Measurements from ENCODE around the gene ADCY6.

The ADCY6 gene

GRCh38 chr12:48828293-48828692, 39.4 kb upstream of the ADCY6 start:
- Histone ChIP-seq H3K36me3 (peaks cover 41 to 100% (median 81%) of the 10 kb centered on the region in 3 donors), H3K4me3 (no peak overlapping the region), H3K27me3 (no peaks in the 10 kb centered on the region), H3K4me1 (no peaks in the 10 kb centered on the region), H3K27ac (no peak overlapping the region), H3K9me3 (no peaks in the 10 kb centered on the region)
- intact Hi-C loops (cut with DNase I; ENCODE audit: low total_unique reads): no loop called here
- TF ChIP-seq CTCF (IDR thresholded peaks at IDR 0.05): no peak
- no peak for DNase-seq

GRCh38 chr12:48827513-48828096, 38.7 kb upstream of the ADCY6 start:
- H3K27me3 ChIP-seq: no peaks in the 10 kb centered on the region
- no peaks in the 10 kb centered on the region for H3K4me1 ChIP-seq
- peaks cover 35 to 95% (median 74%) of the 10 kb centered on the region in 3 donors for H3K36me3 ChIP-seq
- no peak for DNase-seq
- H3K27ac ChIP-seq: no peak overlapping the region
- TF ChIP-seq CTCF (IDR thresholded peaks at IDR 0.05): no peak
- H3K4me3 ChIP-seq: no peak overlapping the region
- H3K9me3 ChIP-seq: no peaks in the 10 kb centered on the region
- intact Hi-C loops (cut with DNase I; ENCODE audit: low total_unique reads): no loop called here

GRCh38 chr12:48827026-48827425, 38.1 kb upstream of the ADCY6 start:
- Histone ChIP-seq H3K9me3 (no peaks in the 10 kb centered on the region), H3K4me3 (no peak overlapping the region), H3K36me3 (peaks cover 30 to 90% (median 68%) of the 10 kb centered on the region in 3 donors), H3K4me1 (no peaks in the 10 kb centered on the region), H3K27ac (no peak overlapping the region), H3K27me3 (no peaks in the 10 kb centered on the region)
- no peak for DNase-seq
- intact Hi-C loops (cut with DNase I; ENCODE audit: low total_unique reads): no loop called here
- no peak for TF ChIP-seq CTCF (IDR thresholded peaks at IDR 0.05)

- TF ChIP-seq CTCF (IDR thresholded peaks at IDR 0.05): no peak
- Histone ChIP-seq H3K27me3 (no peaks in the 10 kb centered on the region), H3K4me1 (no peaks in the 10 kb centered on the region), H3K27ac (no peak overlapping the region), H3K4me3 (no peak overlapping the region), H3K9me3 (no peaks in the 10 kb centered on the region), H3K36me3 (peaks cover 23 to 83% (median 61%) of the 10 kb centered on the region in 3 donors)
- no peak for DNase-seq
- intact Hi-C loops (cut with DNase I; ENCODE audit: low total_unique reads): no loop called here
Measured at GRCh38 chr12:48826209-48826855, 37.4 kb upstream of the ADCY6 start.

- H3K27ac ChIP-seq: no peak overlapping the region
- H3K9me3 ChIP-seq: no peaks in the 10 kb centered on the region
- H3K27me3 ChIP-seq: no peaks in the 10 kb centered on the region
- no peak overlapping the region for H3K4me3 ChIP-seq
- H3K36me3 ChIP-seq: peaks cover 9 to 68% (median 47%) of the 10 kb centered on the region in 3 donors
- no peaks in the 10 kb centered on the region for H3K4me1 ChIP-seq
- TF ChIP-seq CTCF (IDR thresholded peaks at IDR 0.05): no peak
- intact Hi-C loops (cut with DNase I; ENCODE audit: low total_unique reads): no loop called here
- no peak for DNase-seq
Measured at GRCh38 chr12:48824905-48825304, 36.0 kb upstream of the ADCY6 start.

All from tibial artery (tissue), 4 donors.